CD4-positive, alpha-beta T cell treated with Interleukin-4 for 1 hour (primary cell): ENCODE data around the gene CMIP.
A peak's percentile ranks its signal among the peaks of the same experiment; 100 is the strongest.

Experiments
- DNase-seq, 2 donors: peaks; one replicate each; pipeline ENCODE4 v3.0.0-alpha.2; 2020 to 2022

CMIP gene

GRCh38 chr16:81612351-81613163, 167.9 kb downstream of the CMIP start:
- DNase-seq: no peak

- DNase-seq: no peak
These were observed 169.6 kb downstream of the CMIP start for GRCh38 chr16:81614171-81614570.

GRCh38 chr16:81614654-81615359, 170.2 kb downstream of the CMIP start:
- DNase-seq: no peak

- DNase-seq: no peak
These were observed 170.8 kb downstream of the CMIP start for GRCh38 chr16:81615411-81615810.

GRCh38 chr16:81615833-81616232, 171.2 kb downstream of the CMIP start:
- DNase-seq: no peak

GRCh38 chr16:81616321-81617020, 171.9 kb downstream of the CMIP start:
- peak; percentile 81 to 83 for DNase-seq

- DNase-seq: no peak
These were observed 172.4 kb downstream of the CMIP start for GRCh38 chr16:81617021-81617346.

DNA sequence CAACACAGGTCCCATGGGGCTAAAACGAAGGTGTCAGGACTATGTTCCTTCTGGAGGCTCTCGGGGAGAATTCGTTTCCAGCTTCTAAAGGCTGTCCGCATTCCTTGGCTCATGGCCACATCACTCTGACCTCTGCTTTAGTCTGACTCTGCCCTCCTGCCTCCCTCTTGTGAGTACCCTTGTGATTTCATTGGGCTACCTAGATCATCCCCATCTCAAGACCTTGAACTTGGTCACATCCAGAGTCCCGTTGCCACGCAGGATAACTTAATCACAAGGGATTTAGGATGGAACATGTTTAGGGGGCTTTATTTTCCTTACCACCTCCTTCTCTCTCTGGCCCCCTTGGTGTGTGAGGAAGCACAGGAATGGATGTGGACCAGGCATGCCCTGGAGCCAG, 173.6 kb downstream of the CMIP start:
- no peak for DNase-seq

DNA sequence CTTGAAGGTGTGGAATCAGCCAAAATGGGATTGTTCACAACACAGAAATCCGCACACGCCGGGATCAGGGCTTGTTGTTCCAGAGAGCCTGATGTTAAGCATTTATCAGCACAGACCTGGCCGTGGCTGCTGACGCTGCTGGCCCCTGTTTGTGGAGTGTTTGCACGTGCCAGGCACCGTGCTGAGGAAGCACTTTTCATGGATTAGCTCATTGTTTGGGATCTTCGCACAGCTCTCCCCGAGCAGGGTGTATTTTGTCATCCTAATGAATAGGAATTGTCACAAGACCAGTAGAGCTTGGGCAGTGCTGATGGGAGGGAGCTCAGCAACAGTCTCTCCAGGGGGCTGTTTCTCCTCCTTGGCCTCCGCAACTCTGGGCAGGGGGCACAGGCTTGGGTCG, 174.1 kb downstream of the CMIP start:
- DNase-seq: no peak

DNA sequence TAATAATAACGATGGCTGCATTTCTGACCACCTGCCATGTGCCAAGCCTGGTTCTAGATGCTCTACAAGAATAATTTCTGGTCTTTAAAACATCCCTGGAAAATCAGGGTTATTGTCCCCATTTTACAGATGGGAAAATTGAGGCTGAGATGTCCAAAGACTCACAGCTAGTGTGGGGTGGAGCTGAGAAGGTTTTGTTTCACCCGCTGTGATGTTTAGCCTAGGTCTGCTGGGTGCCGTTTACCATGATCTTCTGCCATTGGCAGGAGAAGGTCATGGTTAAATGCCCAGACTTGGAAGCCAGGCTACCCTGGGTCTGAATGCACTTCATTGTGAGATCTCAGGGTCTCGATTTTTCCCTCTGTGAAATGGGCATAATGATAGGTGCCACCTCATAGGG, 175.4 kb downstream of the CMIP start:
- DNase-seq: no peak

GRCh38 chr16:81620796-81621195, 176.2 kb downstream of the CMIP start:
- no peak for DNase-seq

DNA sequence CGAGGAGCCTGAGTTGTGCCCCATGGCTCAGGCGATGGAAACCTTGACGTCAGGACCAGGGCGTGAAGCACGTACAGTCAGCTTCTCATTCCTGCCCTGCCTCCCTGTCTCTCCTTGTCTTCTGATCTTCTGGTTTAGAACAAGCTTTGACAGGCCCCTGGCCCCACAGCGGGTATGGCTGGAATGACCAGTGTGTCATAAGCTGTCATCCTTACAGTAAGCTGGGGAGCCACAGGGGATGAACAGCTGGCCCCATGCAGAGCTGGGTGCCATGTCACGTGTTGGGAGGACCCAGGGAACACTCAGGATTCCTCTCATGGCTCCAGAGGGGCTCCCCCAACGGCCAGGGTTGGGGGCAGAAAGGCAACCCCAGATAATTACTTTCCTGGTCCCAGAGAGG, 176.9 kb downstream of the CMIP start:
- no peak for DNase-seq

- peak; percentile 62 to 67 for DNase-seq
These were observed 178.9 kb downstream of the CMIP start for GRCh38 chr16:81623365-81624102.

DNA sequence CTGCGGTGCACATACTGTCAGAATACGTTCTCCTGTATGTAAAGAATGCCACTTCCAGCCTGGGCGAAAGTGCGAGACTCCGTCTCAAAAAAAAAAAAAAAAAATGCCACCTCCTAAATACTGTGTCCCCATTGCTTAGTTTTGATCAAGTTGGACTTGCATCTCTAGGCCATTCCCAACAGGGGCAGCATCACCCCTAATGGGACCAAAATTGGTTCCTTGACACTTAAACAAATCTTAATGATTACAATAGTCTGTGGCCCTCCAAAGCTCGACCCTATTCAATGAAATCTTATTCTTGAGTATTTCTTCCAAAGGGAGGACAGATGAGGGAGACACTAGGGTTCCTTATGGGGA, 179.8 kb downstream of the CMIP start:
- no peak for DNase-seq

DNA sequence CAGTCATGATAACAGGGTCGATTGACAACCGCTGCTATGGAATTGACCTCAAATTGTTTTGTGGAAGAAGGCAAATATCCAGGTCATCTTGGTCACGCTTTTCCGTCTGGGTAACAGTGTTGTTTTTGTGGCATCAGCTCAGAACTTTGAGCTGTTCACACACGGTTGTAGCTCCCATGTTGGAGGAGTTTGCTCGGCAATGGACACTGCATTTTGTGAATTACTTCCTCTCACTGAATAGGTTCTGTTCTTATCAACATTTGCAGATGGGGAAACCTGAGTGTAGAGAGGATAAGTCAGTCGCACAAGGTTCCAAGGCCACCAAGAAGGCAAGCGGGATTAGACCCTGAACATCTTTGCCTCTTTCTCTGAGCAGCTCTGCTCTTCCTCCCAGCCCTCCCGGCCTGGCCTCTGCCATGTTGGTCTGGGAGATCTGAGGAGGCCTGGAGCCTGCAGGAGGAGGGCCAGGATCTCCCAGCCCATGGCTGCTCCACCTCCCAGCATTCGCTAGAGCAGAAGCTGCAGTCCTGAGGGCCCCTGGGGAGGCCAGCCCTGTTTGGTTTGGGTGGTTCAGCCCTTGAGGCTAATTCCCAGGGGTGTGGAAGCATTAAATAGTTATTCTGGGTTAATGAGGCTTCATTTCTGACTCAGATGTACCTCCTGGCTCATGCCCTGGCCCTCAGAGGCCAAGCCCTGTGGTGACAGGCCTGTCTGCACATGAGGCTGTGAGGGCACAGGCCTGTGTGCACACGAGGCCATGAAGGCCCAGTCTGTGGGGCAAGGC, 180.3 kb downstream of the CMIP start:
- DNase-seq: no peak

DNA sequence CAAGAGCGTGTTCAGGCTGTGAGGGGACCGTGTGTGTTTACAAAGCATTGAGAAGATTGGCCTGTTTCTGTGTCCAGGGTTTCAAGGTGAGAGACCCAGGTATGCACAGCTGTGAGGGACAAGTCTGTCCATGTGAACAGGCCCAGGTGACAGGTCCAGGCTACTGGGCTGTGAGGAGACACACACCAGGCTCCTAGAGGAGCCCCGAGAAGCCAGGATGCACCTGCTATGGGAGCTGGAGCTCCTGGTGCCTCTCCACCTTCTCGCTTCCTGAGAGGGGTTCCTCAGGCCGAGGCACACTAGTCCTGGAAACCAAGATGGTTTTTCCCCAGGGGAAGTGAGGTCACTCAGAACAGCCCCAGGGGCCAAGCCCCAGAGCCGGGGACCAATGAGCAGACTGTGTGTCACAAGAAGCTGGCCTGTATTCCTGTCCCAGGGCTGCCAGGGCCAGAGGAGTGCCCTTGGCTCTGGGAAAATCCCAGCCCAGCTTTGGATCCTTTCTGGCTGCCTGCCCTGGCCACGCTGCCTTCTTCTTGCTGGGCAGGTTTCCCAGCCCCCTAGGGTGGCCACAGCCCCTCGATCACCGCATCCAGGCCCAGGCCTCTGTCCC, 181.0 kb downstream of the CMIP start:
- DNase-seq: no peak

GRCh38 chr16:81626181-81626674, 181.6 kb downstream of the CMIP start:
- DNase-seq: no peak

DNA sequence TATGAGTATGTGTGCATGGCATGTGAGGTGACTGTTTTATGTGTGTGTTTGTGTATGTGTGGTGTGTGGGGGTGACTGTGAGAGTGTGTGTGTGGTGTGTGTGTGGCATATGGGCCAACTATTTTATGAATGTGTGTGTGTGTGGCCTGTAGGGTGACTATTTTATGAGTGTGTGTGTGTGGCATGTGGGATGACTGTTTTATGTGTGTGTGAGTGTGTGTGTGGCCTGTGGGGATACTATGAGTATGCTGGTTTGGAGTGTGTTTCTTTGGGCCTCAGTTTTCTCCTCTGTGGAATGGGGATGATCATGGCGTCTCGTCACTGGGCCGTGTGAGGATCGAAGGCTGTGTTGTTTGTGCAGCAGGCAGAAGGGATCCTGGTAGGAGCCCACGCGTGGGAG, 182.4 kb downstream of the CMIP start:
- no peak for DNase-seq

DNA sequence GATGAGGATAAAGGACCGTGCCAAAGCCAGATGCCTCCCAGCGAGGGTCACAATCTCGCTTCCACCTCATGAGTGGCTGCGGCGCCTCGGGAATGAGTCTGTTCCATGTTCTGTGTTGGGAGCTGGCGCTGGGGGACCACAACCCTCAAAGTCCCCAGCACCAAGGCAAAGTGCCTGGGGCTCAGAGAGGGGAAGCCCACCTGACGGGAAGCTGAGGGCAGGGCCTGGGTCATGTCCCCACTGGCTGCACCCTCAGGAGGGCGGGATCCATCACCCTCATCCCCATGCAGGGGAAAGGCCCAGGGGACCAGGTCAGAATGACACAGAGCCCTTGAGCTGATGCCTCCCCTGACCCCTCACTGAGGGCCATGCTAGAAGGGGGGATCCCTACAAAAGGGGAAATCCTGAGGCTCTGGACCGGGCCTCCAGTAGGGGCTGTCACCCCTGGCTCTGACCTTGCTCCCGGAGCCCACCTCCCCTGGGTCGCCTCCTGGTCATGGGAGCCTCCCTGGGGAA, 183.2 kb downstream of the CMIP start:
- no peak for DNase-seq

DNA sequence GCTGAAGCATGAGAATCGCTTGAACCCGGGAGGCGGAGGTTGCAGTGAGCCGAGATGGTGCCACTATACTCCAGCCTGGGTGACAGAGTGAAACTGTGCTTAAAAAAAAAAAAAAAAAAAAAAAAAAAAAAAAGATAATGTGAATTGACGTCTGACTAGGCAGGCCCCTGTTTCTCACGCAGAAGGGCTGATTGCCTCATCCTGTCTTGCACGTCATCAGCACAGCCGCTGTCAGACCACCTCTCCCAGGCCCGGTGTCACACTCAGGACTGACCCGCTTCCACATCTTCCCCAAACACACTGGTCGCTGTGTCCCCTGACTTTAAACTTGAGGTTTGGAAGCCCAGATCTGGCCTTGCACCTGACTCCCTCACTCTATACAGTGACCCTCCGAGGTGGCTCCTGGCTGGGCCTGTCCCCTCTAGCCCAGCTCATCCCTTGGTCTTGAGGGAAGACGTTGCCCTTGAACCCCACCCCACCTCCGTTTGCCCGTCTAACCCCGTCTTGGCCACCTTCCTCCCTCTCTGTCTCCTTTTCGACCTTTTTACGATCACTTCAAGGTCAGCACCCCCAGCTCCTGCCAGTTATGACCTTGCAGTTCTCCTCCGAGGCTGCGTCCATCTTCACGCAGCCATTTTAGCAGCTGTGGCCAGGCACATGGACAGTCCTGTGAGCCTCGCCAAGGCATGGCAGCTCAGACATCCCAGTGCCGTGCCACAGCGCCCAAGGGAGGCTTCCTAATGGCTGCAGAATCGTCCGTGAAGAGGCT, 184.6 kb downstream of the CMIP start:
- peak in 1 of 2 donors; percentile 33 for DNase-seq
